Measurements from ENCODE around the gene FLOT2.
"Not testable (repeated sequence)": the region's sequence is repeated elsewhere in the genome, so short reads cannot be mapped to it uniquely, and the experiment has no call there.

FLOT2 gene

DNA sequence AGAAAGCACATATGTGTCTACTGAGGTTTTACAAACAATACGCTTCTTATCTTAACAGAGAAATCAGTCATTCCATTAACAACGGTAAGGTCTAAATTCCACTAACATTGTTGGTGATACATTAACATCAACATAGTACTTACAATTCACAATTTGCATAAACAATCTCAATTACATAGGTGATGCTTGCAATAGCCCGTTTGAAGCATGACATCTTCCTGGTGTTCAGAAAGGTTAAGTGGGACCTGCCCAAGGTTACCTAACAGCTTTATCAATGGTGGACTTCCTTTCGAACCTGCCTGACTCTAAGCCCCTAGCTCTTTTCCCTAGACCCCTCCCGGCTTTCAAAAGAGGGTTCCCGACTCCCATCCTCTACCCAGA, 55.6 kb downstream of the FLOT2 start:
- H3K9me3 ChIP-seq (ENCODE audit: control insufficient read depth, low read length) = no peaks in the 10 kb centered on the region
- no peaks in the 10 kb centered on the region for H3K27me3 ChIP-seq (ENCODE audit: control insufficient read depth, insufficient read depth, low read length)
- H2AFZ ChIP-seq = peak overlapping the region; percentile 96
- H3K79me2 ChIP-seq = peaks cover 25% of the 10 kb centered on the region
- TF ChIP-seq, protein P1, sequence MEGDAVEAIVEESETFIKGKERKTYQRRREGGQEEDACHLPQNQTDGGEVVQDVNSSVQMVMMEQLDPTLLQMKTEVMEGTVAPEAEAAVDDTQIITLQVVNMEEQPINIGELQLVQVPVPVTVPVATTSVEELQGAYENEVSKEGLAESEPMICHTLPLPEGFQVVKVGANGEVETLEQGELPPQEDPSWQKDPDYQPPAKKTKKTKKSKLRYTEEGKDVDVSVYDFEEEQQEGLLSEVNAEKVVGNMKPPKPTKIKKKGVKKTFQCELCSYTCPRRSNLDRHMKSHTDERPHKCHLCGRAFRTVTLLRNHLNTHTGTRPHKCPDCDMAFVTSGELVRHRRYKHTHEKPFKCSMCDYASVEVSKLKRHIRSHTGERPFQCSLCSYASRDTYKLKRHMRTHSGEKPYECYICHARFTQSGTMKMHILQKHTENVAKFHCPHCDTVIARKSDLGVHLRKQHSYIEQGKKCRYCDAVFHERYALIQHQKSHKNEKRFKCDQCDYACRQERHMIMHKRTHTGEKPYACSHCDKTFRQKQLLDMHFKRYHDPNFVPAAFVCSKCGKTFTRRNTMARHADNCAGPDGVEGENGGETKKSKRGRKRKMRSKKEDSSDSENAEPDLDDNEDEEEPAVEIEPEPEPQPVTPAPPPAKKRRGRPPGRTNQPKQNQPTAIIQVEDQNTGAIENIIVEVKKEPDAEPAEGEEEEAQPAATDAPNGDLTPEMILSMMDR (IDR thresholded peaks at IDR 0.05) = no peak
- peak overlapping the region; percentile 88 for H3K4me2 ChIP-seq (ENCODE audit: low read length)
- no peaks in the 10 kb centered on the region for H3K36me3 ChIP-seq (ENCODE audit: control insufficient read depth, insufficient read depth, low read length)
- H3K4me1 ChIP-seq = peaks cover 3% of the 10 kb centered on the region
- peak overlapping the region; percentile 87 for H3K4me3 ChIP-seq (ENCODE audit: low read depth, low read length)
- H3K9ac ChIP-seq = no peak overlapping the region
- peak overlapping the region; percentile 55 for H3K27ac ChIP-seq

DNA sequence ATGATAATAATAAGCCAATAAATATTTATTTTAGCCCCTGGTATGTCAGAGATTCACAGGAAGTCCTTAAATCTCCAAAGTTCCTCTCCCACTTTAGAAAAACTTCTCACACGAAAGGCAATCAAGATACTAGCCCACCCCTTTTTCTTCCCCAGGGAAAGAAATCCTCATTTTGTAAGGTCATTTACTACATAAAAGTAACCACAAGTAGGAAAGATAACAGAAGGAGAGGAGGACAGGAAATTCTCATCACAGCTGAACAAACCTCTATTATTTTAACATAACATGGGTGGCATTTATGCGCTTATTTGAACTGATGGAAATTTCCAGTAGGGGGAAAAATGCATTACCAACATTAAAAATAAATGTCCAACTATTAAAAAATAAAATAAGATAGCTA, 58.3 kb downstream of the FLOT2 start:
- no peaks in the 10 kb centered on the region for H3K36me3 ChIP-seq (ENCODE audit: control insufficient read depth, insufficient read depth, low read length)
- TF ChIP-seq, protein P1 (IDR thresholded peaks at IDR 0.05) = no peak
- no peaks in the 10 kb centered on the region for H3K27me3 ChIP-seq (ENCODE audit: control insufficient read depth, insufficient read depth, low read length)
- H3K4me3 ChIP-seq (ENCODE audit: low read depth, low read length) = no peak overlapping the region
- no peak overlapping the region for H3K27ac ChIP-seq
- peaks cover 3% of the 10 kb centered on the region for H3K4me1 ChIP-seq
- no peak overlapping the region for H3K9ac ChIP-seq
- peaks cover 36% of the 10 kb centered on the region for H3K79me2 ChIP-seq
- no peak overlapping the region for H2AFZ ChIP-seq
- no peak overlapping the region for H3K4me2 ChIP-seq (ENCODE audit: low read length)
- no peaks in the 10 kb centered on the region for H3K9me3 ChIP-seq (ENCODE audit: control insufficient read depth, low read length)

DNA sequence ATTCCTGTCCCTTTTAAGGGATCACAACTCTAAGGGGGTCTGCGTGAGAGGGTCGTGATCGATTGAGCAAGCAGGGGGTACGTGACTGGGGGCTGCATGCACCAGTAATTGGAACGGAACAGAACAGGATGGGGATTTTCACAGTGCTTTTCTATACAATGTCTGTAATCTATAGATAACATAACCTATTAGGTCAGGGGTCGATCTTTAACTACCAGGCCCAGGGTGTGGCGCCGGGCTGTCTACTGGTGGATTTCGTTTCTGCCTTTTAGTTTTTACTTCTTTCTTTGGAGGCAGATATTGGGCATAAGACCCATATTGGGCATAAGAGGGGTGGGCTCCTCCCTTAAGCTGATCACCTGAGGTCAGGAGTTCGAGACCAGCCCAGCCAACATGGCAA, 61.0 kb downstream of the FLOT2 start:
- H3K9me3 ChIP-seq (ENCODE audit: control insufficient read depth, low read length); H3K4me2 ChIP-seq (ENCODE audit: low read length); H2AFZ ChIP-seq; H3K4me1 ChIP-seq; H3K36me3 ChIP-seq (ENCODE audit: control insufficient read depth, insufficient read depth, low read length); H3K27me3 ChIP-seq (ENCODE audit: control insufficient read depth, insufficient read depth, low read length); H3K27ac ChIP-seq; H3K4me3 ChIP-seq (ENCODE audit: low read depth, low read length); H3K9ac ChIP-seq: not testable (repeated sequence)
- H3K79me2 ChIP-seq = peaks cover 42% of the 10 kb centered on the region

DNA sequence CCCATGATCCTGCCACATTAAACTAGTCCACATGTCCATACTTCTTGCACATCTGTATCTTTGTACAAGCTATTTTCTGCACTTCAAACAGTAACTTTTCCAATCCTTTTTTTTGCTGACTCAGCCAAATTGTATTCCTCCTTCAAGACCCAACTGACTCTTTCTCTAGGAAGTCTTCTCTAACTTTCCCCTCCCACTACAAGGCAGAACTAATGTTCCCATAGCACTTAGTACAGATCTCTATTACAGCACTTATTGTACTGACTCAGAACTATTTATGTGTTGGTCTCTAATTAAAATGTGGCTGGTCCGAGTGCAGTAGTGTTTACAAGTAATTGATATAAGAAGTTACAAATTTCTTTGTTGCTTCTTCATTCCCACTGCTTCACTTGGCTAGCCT, 63.1 kb downstream of the FLOT2 start:
- Histone ChIP-seq H3K4me3 (ENCODE audit: low read depth, low read length) (no peak overlapping the region), H3K9me3 (ENCODE audit: control insufficient read depth, low read length) (no peaks in the 10 kb centered on the region), H3K4me1 (no peaks in the 10 kb centered on the region), H3K27me3 (ENCODE audit: control insufficient read depth, insufficient read depth, low read length) (no peaks in the 10 kb centered on the region), H2AFZ (no peak overlapping the region), H3K4me2 (ENCODE audit: low read length) (no peak overlapping the region), H3K36me3 (ENCODE audit: control insufficient read depth, insufficient read depth, low read length) (no peaks in the 10 kb centered on the region), H3K27ac (no peak overlapping the region), H3K9ac (no peak overlapping the region), H3K79me2 (peaks cover 49% of the 10 kb centered on the region)
- TF ChIP-seq, protein P1 (IDR thresholded peaks at IDR 0.05) = no peak

Measured in parathyroid adenoma (tissue), 2 donors.